Caco-2 (cell line): ENCODE data around the gene CYP4F8. TPM values are rescaled to one million over a fixed set of nuclear protein-coding genes. Genes with fewer than 3 reads are reported as not detected.

ENCODE experiments used
- BruUV-seq: library from RNA; stranded (reverse); fragments of 400-500 nt; replicated peaks from 2 replicates; lab custom pipeline; 2021; lab: Mats Ljungman, UMichigan
- CTCF ChIA-PET: fragments of 300-600 bp; sonication (Branson Sonifier 250); formaldehyde crosslinking; loops from one replicate; lab custom pipeline; 2022; ENCODE audit warnings: antibody characterized with exemption; lab: Charles Lee
- POLR2A ChIA-PET: fragments of 300-600 bp; sonication (Branson Sonifier 250); formaldehyde crosslinking; loops from one replicate; lab custom pipeline; 2022; ENCODE audit warnings: antibody characterized with exemption; lab: Charles Lee
- DNase-seq, 2 experiments: peaks; one replicate each; pipeline versions ENCODE4 v3.0.0 to v3.0.0-alpha.2; 2020 to 2022
- H3K27me3 ChIP-seq: replicated peaks from 2 replicates; pipeline ENCODE4 v1.6.0; 2011; ENCODE audit warnings: low read length; ENCODE audit not compliant: control insufficient read depth, insufficient read depth
- H3K36me3 ChIP-seq: 2 replicates; pipeline ENCODE4 v1.5.1; 2011; ENCODE audit warnings: low read length; ENCODE audit not compliant: control insufficient read depth, insufficient read depth
- H3K4me1 ChIP-seq: fragments of 250-450 bp; sonication (Bioruptor Pico); 2 replicates; pipeline ENCODE4 v1.5.1; 2020; ENCODE audit warnings: mild to moderate bottlenecking
- H3K4me3 ChIP-seq: 2 replicates; pipeline ENCODE4 v1.5.1; 2011; ENCODE audit warnings: low read depth, mild to moderate bottlenecking, control low read depth, low read length
- H3K9me3 ChIP-seq: fragments of 250-450 bp; sonication (Bioruptor Pico); 2 replicates; pipeline ENCODE4 v1.5.1; 2020; ENCODE audit warnings: mild to moderate bottlenecking, moderate library complexity
- H3K27ac Mint-ChIP-seq: one replicate; pipeline ENCODE4 v1.8.0; 2022; ENCODE audit warnings: mixed read lengths; ENCODE audit not compliant: unreplicated experiment
- H3K27me3 Mint-ChIP-seq: one replicate; pipeline ENCODE4 v1.8.0; 2022; ENCODE audit warnings: mixed read lengths; ENCODE audit not compliant: insufficient read depth, unreplicated experiment
- H3K36me3 Mint-ChIP-seq: one replicate; pipeline ENCODE4 v1.8.0; 2022; ENCODE audit warnings: mild to moderate bottlenecking, mixed read lengths; ENCODE audit not compliant: insufficient read depth, unreplicated experiment
- H3K4me1 Mint-ChIP-seq: one replicate; pipeline ENCODE4 v1.8.0; 2022; ENCODE audit warnings: low read depth, mixed read lengths; ENCODE audit not compliant: unreplicated experiment
- H3K4me3 Mint-ChIP-seq: one replicate; pipeline ENCODE4 v1.8.0; 2022; ENCODE audit warnings: mild to moderate bottlenecking, moderate library complexity, mixed read lengths; ENCODE audit not compliant: unreplicated experiment
- H3K9me3 Mint-ChIP-seq: one replicate; pipeline ENCODE4 v1.8.0; 2022; ENCODE audit warnings: mixed read lengths; ENCODE audit not compliant: unreplicated experiment
- CTCF ChIP-seq, 2 experiments: fragments of 200-600 bp in 1 of 2; IDR thresholded peaks; 1 replicate in 1 of 2; 2 replicates in 1 of 2; pipeline versions ENCODE4 v1.5.1 to v1.8.0; 2011 to 2022; ENCODE audit warnings: antibody characterized with exemption in 1 of 2, control low read depth in 1 of 2, inconsistent platforms in 1 of 2, low read depth in 1 of 2, low read length in 1 of 2, mild to moderate bottlenecking in 1 of 2, moderate library complexity in 1 of 2; ENCODE audit not compliant: insufficient read depth in 1 of 2, severe bottlenecking in 1 of 2, unreplicated experiment in 1 of 2
- intact Hi-C: fragments of 100-400 bp; cut with micrococcal nuclease; formaldehyde crosslinking; loops from one replicate; pipeline ENCODE4 v1.10.0; 2022; ENCODE audit not compliant: unreplicated experiment
- total RNA-seq: library from RNA; stranded (reverse); gene quantifications from 2 replicates; pipeline ENCODE4 v1.2.3, GENCODE V29; 2022

CYP4F8 gene
- total RNA-seq, 1 experiment from 2014 or later: not detected

- H3K36me3 ChIP-seq: no peaks in the 10 kb centered on the region
- H3K9me3 ChIP-seq: no peaks in the 10 kb centered on the region
- Mint-ChIP-seq H3K27me3 (peaks cover 9% of the 10 kb centered on the region), H3K27ac (no peak overlapping the region), H3K4me1 (no peaks in the 10 kb centered on the region), H3K9me3 (no peaks in the 10 kb centered on the region), H3K36me3 (no peaks in the 10 kb centered on the region), H3K4me3 (no peak overlapping the region)
- no peak for DNase-seq
- no TSS peak for BruUV-seq
- no peak overlapping the region for H3K4me3 ChIP-seq
- POLR2A ChIA-PET: no interaction called here
- TF ChIP-seq CTCF (IDR thresholded peaks at IDR 0.05; ENCODE audit: insufficient read depth in 1 of 2, low read depth in 1 of 2, low read length in 1 of 2, severe bottlenecking in 1 of 2, unreplicated experiment in 1 of 2): no peak
- intact Hi-C loops: no loop called here
- no peaks in the 10 kb centered on the region for H3K4me1 ChIP-seq
- no peaks in the 10 kb centered on the region for H3K27me3 ChIP-seq
- CTCF ChIA-PET: no interaction called here
Observed at GRCh38 chr19:15652559-15653278, 37.7 kb downstream of the CYP4F8 start.

GRCh38 chr19:15656467-15656866, 41.4 kb downstream of the CYP4F8 start:
- DNase-seq: no peak
- intact Hi-C loops: no loop called here
- H3K27me3 ChIP-seq: no peaks in the 10 kb centered on the region
- H3K4me3 ChIP-seq: no peak overlapping the region
- H3K4me3 Mint-ChIP-seq: no peak overlapping the region
- no peak overlapping the region for H3K27ac Mint-ChIP-seq
- no peaks in the 10 kb centered on the region for H3K9me3 ChIP-seq
- POLR2A ChIA-PET: no interaction called here
- CTCF ChIA-PET: no interaction called here
- TF ChIP-seq CTCF (IDR thresholded peaks at IDR 0.05; ENCODE audit: insufficient read depth in 1 of 2, low read depth in 1 of 2, low read length in 1 of 2, severe bottlenecking in 1 of 2, unreplicated experiment in 1 of 2): no peak
- BruUV-seq: no TSS peak
- H3K4me1 ChIP-seq: no peaks in the 10 kb centered on the region
- H3K9me3 Mint-ChIP-seq: no peaks in the 10 kb centered on the region
- H3K36me3 Mint-ChIP-seq: no peaks in the 10 kb centered on the region
- no peaks in the 10 kb centered on the region for H3K36me3 ChIP-seq
- H3K27me3 Mint-ChIP-seq: peaks cover 9% of the 10 kb centered on the region
- H3K4me1 Mint-ChIP-seq: no peaks in the 10 kb centered on the region

- H3K36me3 Mint-ChIP-seq: no peaks in the 10 kb centered on the region
- no peak overlapping the region for H3K27ac Mint-ChIP-seq
- no peak for TF ChIP-seq CTCF (IDR thresholded peaks at IDR 0.05; ENCODE audit: insufficient read depth in 1 of 2, low read depth in 1 of 2, low read length in 1 of 2, severe bottlenecking in 1 of 2, unreplicated experiment in 1 of 2)
- Histone ChIP-seq H3K4me1 (no peaks in the 10 kb centered on the region), H3K27me3 (no peaks in the 10 kb centered on the region), H3K9me3 (no peaks in the 10 kb centered on the region), H3K36me3 (no peaks in the 10 kb centered on the region), H3K4me3 (no peak overlapping the region)
- no peak for DNase-seq
- H3K9me3 Mint-ChIP-seq: no peaks in the 10 kb centered on the region
- H3K4me1 Mint-ChIP-seq: no peaks in the 10 kb centered on the region
- intact Hi-C loops: no loop called here
- no TSS peak for BruUV-seq
- no peaks in the 10 kb centered on the region for H3K27me3 Mint-ChIP-seq
- H3K4me3 Mint-ChIP-seq: no peak overlapping the region
- POLR2A ChIA-PET: no interaction called here
- CTCF ChIA-PET: no interaction called here
Observed at GRCh38 chr19:15663247-15663646, 48.2 kb downstream of the CYP4F8 start.
